GM23248 (cell line): ENCODE results near the gene EML5. TPM values are rescaled to one million over a fixed set of nuclear protein-coding genes. Genes with fewer than 3 reads are reported as not detected.
A peak's percentile ranks its signal among the peaks of the same experiment; 100 is the strongest.

ENCODE experiments used
- DNase-seq: peaks from one replicate; pipeline ENCODE4 v3.0.0-alpha.2; 2015
- H2AFZ ChIP-seq: fragments of 200-600 bp; sonication (generic); 2 replicates; pipeline ENCODE4 v1.6.1; 2016; ENCODE audit warnings: antibody characterized with exemption
- H3F3A ChIP-seq: fragments of 200-600 bp; sonication (generic); 2 replicates; pipeline ENCODE4 v1.6.1; 2016; ENCODE audit warnings: mild to moderate bottlenecking, antibody characterized with exemption, mixed run types; ENCODE audit not compliant: insufficient read depth
- H3K27ac ChIP-seq: fragments of 200-600 bp; sonication (generic); 2 replicates; pipeline ENCODE4 v1.5.1; 2016; ENCODE audit warnings: mild to moderate bottlenecking
- H3K27me3 ChIP-seq: fragments of 200-600 bp; sonication (generic); replicated peaks from 2 replicates; pipeline ENCODE4 v1.6.1; 2016; ENCODE audit warnings: mild to moderate bottlenecking; ENCODE audit not compliant: insufficient read depth
- H3K36me3 ChIP-seq: fragments of 200-600 bp; sonication (generic); 2 replicates; pipeline ENCODE4 v1.6.1; 2016; ENCODE audit warnings: low read depth, mild to moderate bottlenecking
- H3K4me1 ChIP-seq: fragments of 200-600 bp; sonication (generic); 2 replicates; pipeline ENCODE4 v1.6.1; 2016; ENCODE audit warnings: mild to moderate bottlenecking; ENCODE audit not compliant: insufficient read depth
- H3K4me2 ChIP-seq: fragments of 200-600 bp; sonication (generic); one replicate; pipeline ENCODE4 v1.6.1; 2016; ENCODE audit warnings: mild to moderate bottlenecking; ENCODE audit not compliant: unreplicated experiment
- H3K4me3 ChIP-seq: fragments of 200-600 bp; sonication (generic); 2 replicates; pipeline ENCODE4 v1.5.1; 2016; ENCODE audit warnings: mild to moderate bottlenecking
- H3K79me2 ChIP-seq: fragments of 200-600 bp; sonication (generic); 2 replicates; pipeline ENCODE4 v1.6.1; 2016; ENCODE audit warnings: mild to moderate bottlenecking; ENCODE audit not compliant: insufficient read depth
- H3K9ac ChIP-seq: fragments of 200-600 bp; sonication (generic); 2 replicates; pipeline ENCODE4 v1.6.1; 2016; ENCODE audit warnings: mild to moderate bottlenecking
- H3K9me2 ChIP-seq: fragments of 200-600 bp; sonication (generic); 2 replicates; pipeline ENCODE4 v1.6.1; 2016; ENCODE audit warnings: mixed run types, mild to moderate bottlenecking, moderate library complexity; ENCODE audit not compliant: insufficient read depth
- H3K9me3 ChIP-seq: fragments of 200-600 bp; sonication (generic); one replicate; pipeline ENCODE4 v1.6.1; 2017; ENCODE audit warnings: low read depth
- H4K20me1 ChIP-seq: fragments of 200-600 bp; sonication (generic); 2 replicates; pipeline ENCODE4 v1.6.0; 2016; ENCODE audit not compliant: insufficient read depth
- EZH2 ChIP-seq: fragments of 200-600 bp; sonication (generic); IDR thresholded peaks from 2 replicates; pipeline ENCODE4 v1.6.1; 2018; ENCODE audit warnings: antibody characterized with exemption, mild to moderate bottlenecking; ENCODE audit not compliant: insufficient read depth, poor library complexity, severe bottlenecking
- EZH2phosphoT487 ChIP-seq: fragments of 200-600 bp; sonication (generic); IDR thresholded peaks from 2 replicates; pipeline ENCODE4 v1.6.1; 2018; ENCODE audit warnings: antibody characterized with exemption, moderate library complexity, mild to moderate bottlenecking, low read depth; ENCODE audit not compliant: insufficient read depth
- WGBS, 2 experiments: methylation state at CpG; one replicate each; pipeline ENCODE4 v1.1.6; 2015 to 2017; ENCODE audit warnings: low lambda C conversion rate in 2 of 2, low coverage in 1 of 2; ENCODE audit errors: missing lambda C conversion rate in 2 of 2; 5-methylcytosine and 5-hydroxymethylcytosine counted together
- in situ Hi-C: fragments of 300-500 bp; cut with MboI; formaldehyde crosslinking; loops from 2 replicates; pipeline ENCODE4 v1.15.0; 2020
- polyA plus RNA-seq: library from polyadenylated mRNA; unstranded; fragments of >200 nt; fragmentation: Nextera tagmentation; extraction: Ambion mirVana; gene quantifications from 2 replicates; pipeline ENCODE4 v1.2.1, GENCODE V29; 2016
- total RNA-seq: library from RNA; depleted of rRNA; stranded (reverse); fragments of >200 nt; shearing (Covaris generic); gene quantifications from 2 replicates; pipeline ENCODE4 v1.2.3, GENCODE V29; 2014

Gene EML5
- total and polyA plus RNA-seq, 2 experiments from 2014 or later = under 0.01 to 0.25 TPM

DNA sequence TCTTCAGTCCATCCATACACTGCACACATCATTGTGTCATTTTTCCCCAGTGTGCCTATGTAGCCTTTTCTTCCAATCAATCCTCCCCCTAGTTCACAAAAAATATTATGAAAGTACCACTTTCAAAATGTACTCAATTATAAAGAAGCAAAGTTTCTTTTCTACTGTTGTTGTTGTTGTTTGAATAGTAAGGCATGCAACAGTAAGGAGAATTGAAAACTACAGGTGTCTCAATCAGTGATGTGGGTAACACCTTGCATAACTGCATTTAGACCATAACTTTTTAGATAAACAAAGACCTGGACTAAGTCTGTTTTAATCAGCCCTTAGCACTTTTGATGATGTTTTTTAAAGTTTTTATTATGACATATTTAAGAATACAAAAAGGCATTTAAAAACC lies 104.4 kb downstream of the EML5 start:
- H3K4me1 ChIP-seq = no peaks in the 10 kb centered on the region
- DNase-seq = no peak
- no peaks in the 10 kb centered on the region for H3K9me3 ChIP-seq
- no peak overlapping the region for H3K4me2 ChIP-seq
- H3K4me3 ChIP-seq = no peak overlapping the region
- no peaks in the 10 kb centered on the region for H3F3A ChIP-seq
- no peaks in the 10 kb centered on the region for H3K36me3 ChIP-seq
- H3K79me2 ChIP-seq = no peaks in the 10 kb centered on the region
- no peaks in the 10 kb centered on the region for H3K27me3 ChIP-seq
- in situ Hi-C loops = no loop called here
- H4K20me1 ChIP-seq = no peaks in the 10 kb centered on the region
- H3K27ac ChIP-seq = no peak overlapping the region
- no peak overlapping the region for H3K9ac ChIP-seq
- TF ChIP-seq EZH2 (no peak), EZH2phosphoT487 (no peak)
- H2AFZ ChIP-seq = no peak overlapping the region
- H3K9me2 ChIP-seq = no peaks in the 10 kb centered on the region; the same call in 1 of the 2 replicates

DNA sequence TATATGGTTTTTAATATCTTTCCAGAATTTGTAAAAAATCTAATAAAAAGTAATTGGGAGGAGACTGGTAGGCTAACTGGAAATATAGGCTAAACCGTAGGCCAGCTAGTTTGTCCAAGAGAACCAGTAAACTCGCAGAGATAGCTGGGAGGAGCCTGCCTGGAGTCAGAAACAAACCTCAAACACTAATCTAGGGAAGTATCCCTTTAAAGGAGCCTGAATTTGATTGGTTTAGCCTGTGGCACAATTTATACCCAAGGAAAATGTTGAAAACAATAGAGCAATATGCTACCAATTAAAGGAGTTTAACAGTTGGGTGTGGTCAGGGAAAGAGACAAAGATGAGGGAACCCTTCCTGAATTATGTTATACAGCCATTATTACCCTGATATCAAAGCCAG lies 109.6 kb downstream of the EML5 start:
- Histone ChIP-seq H2AFZ (no peak overlapping the region), H3F3A (no peaks in the 10 kb centered on the region), H4K20me1 (no peaks in the 10 kb centered on the region), H3K36me3 (no peaks in the 10 kb centered on the region), H3K4me2 (no peak overlapping the region), H3K79me2 (no peaks in the 10 kb centered on the region), H3K27ac (no peak overlapping the region), H3K9me2 (no peaks in the 10 kb centered on the region; the same call in 1 of the 2 replicates), H3K27me3 (no peaks in the 10 kb centered on the region), H3K4me3 (no peak overlapping the region), H3K4me1 (no peaks in the 10 kb centered on the region), H3K9me3 (no peaks in the 10 kb centered on the region), H3K9ac (no peak overlapping the region)
- in situ Hi-C loops = no loop called here
- WGBS, 2 experiments = 72 to 74% methylated on average over 2 of the region's 2 CpGs
- DNase-seq = no peak
- TF ChIP-seq EZH2phosphoT487 (no peak), EZH2 (no peak)

DNA sequence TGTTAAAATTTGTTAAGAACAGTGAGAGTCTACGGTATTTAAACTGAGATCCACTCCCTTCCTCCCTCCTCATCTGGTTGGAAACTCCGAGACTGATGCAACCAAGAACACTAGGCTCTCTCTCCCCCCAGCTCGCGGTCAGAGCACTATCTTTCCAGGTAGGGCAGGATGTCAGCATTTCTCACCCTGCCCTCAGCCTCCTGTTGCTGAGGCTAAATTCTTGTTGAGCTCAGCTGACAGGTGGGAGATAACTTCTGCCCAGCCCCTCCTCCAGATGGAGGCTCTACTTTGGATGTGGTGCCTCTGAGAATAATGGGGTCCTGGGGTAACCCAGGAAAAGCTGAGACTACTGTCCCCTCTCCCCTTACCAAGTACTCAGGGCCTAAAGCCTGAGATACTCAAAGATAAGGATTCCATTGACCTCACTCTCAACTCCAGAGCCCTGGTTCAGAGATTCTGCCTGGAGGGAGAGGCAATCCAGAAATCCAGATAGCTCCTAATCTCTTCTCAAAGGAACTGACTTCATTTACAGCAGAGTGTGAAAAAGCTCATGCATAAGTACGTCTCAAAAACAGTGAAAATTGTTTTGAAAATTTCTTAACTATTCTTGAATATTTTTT lies 110.1 kb downstream of the EML5 start:
- no peaks in the 10 kb centered on the region for H4K20me1 ChIP-seq
- WGBS, 2 experiments = 29 to 42% methylated on average over 5 of the region's 5 CpGs
- in situ Hi-C loops = no loop called here

DNA sequence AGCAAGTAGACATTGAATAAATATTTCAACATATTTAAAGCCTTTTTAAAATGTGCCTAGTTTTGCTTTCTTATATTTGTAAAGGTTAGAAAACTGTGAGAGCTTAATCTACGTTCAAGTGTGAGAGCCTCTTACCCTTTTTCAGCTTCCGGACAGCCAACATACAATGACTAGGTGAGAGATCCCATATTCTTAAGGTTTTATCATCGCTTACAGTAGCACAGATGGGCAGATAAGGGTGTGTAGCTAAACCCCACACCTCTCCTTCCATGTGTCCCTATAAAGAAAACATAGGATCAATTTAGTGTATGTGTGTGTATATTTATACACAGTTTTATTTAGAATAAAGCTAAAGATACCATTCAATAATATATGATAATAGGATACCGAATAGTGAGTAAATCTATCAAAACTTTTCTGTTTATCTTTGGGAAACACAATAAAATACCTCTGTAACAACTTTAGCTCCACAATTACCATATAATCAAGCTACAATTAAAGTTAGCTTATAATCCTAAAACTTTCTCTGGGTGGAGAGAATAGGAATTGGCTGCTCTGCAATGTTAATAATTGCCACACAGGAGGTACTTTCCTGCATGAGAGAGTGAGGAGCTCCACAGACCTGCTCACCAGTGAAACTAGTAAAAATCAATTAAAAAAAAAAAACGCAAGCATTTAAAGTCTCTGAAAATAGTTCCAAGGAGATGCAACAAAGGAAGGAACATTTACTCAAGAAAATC lies 110.8 kb downstream of the EML5 start:
- no peaks in the 10 kb centered on the region for H3F3A ChIP-seq
- H3K79me2 ChIP-seq = no peaks in the 10 kb centered on the region
- H3K36me3 ChIP-seq = no peaks in the 10 kb centered on the region
- H3K4me1 ChIP-seq = no peaks in the 10 kb centered on the region
- H3K27ac ChIP-seq = no peak overlapping the region
- no peak overlapping the region for H3K4me3 ChIP-seq
- no peak overlapping the region for H3K4me2 ChIP-seq
- in situ Hi-C loops = no loop called here
- no peak for DNase-seq
- H3K9me2 ChIP-seq = no peaks in the 10 kb centered on the region; the same call in 1 of the 2 replicates
- H4K20me1 ChIP-seq = no peaks in the 10 kb centered on the region
- H2AFZ ChIP-seq = 0 out of 2 replicates have a peak overlapping the region, but pooled peaks have one; percentile 5
- H3K9ac ChIP-seq = no peak overlapping the region
- WGBS, 2 experiments = 69 to 71% methylated on average over 5 of the region's 5 CpGs
- TF ChIP-seq EZH2 = no peak
- H3K9me3 ChIP-seq = no peaks in the 10 kb centered on the region
- H3K27me3 ChIP-seq = no peaks in the 10 kb centered on the region

More for the DNA sequence above, 110.1 kb downstream of the EML5 start:
- H3K4me3 ChIP-seq = no peak overlapping the region
- H2AFZ ChIP-seq = 0 out of 2 replicates have a peak overlapping the region, but pooled peaks have one; percentile 5
- H3K36me3 ChIP-seq = no peaks in the 10 kb centered on the region
- H3K4me1 ChIP-seq = no peaks in the 10 kb centered on the region
- DNase-seq = no peak
- no peaks in the 10 kb centered on the region for H3K79me2 ChIP-seq
- no peak overlapping the region for H3K9ac ChIP-seq
- H3K27ac ChIP-seq = no peak overlapping the region
- no peaks in the 10 kb centered on the region; the same call in 1 of the 2 replicates for H3K9me2 ChIP-seq
- no peak for TF ChIP-seq EZH2
- TF ChIP-seq EZH2phosphoT487 = no peak
- no peaks in the 10 kb centered on the region for H3K27me3 ChIP-seq
- no peaks in the 10 kb centered on the region for H3F3A ChIP-seq
- no peaks in the 10 kb centered on the region for H3K9me3 ChIP-seq
- no peak overlapping the region for H3K4me2 ChIP-seq
